HepG2 (cell line): Measurements from ENCODE around the gene CAMTA1. TPM values are rescaled to one million over a fixed set of nuclear protein-coding genes. Genes with fewer than 3 reads are reported as not detected.

ENCODE experiments used
- ATAC-seq: fragments of 200-7000 bp; cut with Tn5 transposase; 3 replicates; pipeline ENCODE4 v1.9.1; 2020; ENCODE audit warnings: mild to moderate bottlenecking, moderate library complexity
- BruUV-seq: library from RNA; stranded (reverse); fragments of 400-500 nt; replicated peaks from 2 replicates; lab custom pipeline; 2021; lab: Mats Ljungman, UMichigan
- CTCF ChIA-PET: fragments of 300-600 bp; formaldehyde crosslinking; extraction: SDS; loops from one replicate; lab custom pipeline; 2021; ENCODE audit warnings: low total read pairs, inconsistent platforms, low intra/inter-chr PET ratio; lab: Yijun Ruan, JAX
- POLR2A ChIA-PET: fragments of 350-600 bp; sonication (Branson Sonifier 250); formaldehyde crosslinking; loops from one replicate; lab custom pipeline; 2020; ENCODE audit warnings: antibody characterized with exemption, inconsistent platforms; lab: Yijun Ruan, JAX
- DNase-seq: peaks from one replicate; pipeline ENCODE4 v3.0.0-alpha.2; 2015; ENCODE audit warnings: low spot score
- FAIRE-seq: peaks from 3 replicates; lab custom pipeline; 2011; peaks lifted over from hg19 to GRCh38; lab: Jason Lieb, UNC
- H2AFZ ChIP-seq: one replicate; pipeline ENCODE4 v1.6.1; 2011; ENCODE audit warnings: low read length, inconsistent platforms
- H3K27ac ChIP-seq: fragments of 300-600 bp; 3 replicates; pipeline ENCODE4 v1.8.0; 2011; ENCODE audit warnings: mixed run types, mild to moderate bottlenecking, mixed read lengths, low read length, inconsistent platforms; ENCODE audit not compliant: insufficient read depth; ENCODE audit errors: extremely low read length
- H3K27me3 ChIP-seq, 2 experiments: fragments of 200-600 bp in 1 of 2; 2 replicates in 1 of 2; 3 replicates in 1 of 2; pipeline versions ENCODE4 v1.6.0 to v1.8.0; 2011; ENCODE audit warnings: low read length in 2 of 2, mild to moderate bottlenecking in 2 of 2, moderate library complexity in 2 of 2, inconsistent platforms in 1 of 2; ENCODE audit not compliant: insufficient read depth in 2 of 2, control insufficient read depth in 1 of 2
- H3K36me3 ChIP-seq, 2 experiments: fragments of 200-600 bp in 1 of 2; replicated peaks in 1 of 2; 2 replicates in 1 of 2; 3 replicates in 1 of 2; pipeline versions ENCODE4 v1.5.1 to v1.8.0; 2011; ENCODE audit warnings: low read length in 2 of 2, inconsistent platforms in 1 of 2; ENCODE audit not compliant: insufficient read depth in 2 of 2, control insufficient read depth in 1 of 2
- H3K4me1 ChIP-seq: 2 replicates; pipeline ENCODE4 v1.5.1; 2012; ENCODE audit warnings: low read length, inconsistent platforms; ENCODE audit not compliant: insufficient read depth
- H3K4me2 ChIP-seq: 2 replicates; pipeline ENCODE4 v1.6.0; 2011; ENCODE audit warnings: low read depth, low read length, inconsistent platforms
- H3K4me3 ChIP-seq, 3 experiments: fragments of 200-600 bp in 1 of 3; sonication (generic), shearing (Covaris generic) in 1 of 3; replicated peaks in 1 of 3; 2 replicates each; pipeline ENCODE4 v1.5.1; 2011 to 2016; ENCODE audit warnings: low read length in 3 of 3, inconsistent platforms in 2 of 3, low read depth in 2 of 3, mild to moderate bottlenecking in 2 of 3, control low read depth in 1 of 3, mixed read lengths in 1 of 3; ENCODE audit not compliant: insufficient read depth in 1 of 3
- H3K79me2 ChIP-seq: one replicate; pipeline ENCODE4 v1.6.1; 2011; ENCODE audit warnings: low read length, inconsistent platforms; ENCODE audit not compliant: insufficient read depth
- H3K9ac ChIP-seq: 2 replicates; pipeline ENCODE4 v1.6.0; 2011; ENCODE audit warnings: mild to moderate bottlenecking, low read depth, low read length, inconsistent platforms; ENCODE audit not compliant: insufficient read depth
- H3K9me3 ChIP-seq: 2 replicates; pipeline ENCODE4 v1.5.1; 2012; ENCODE audit warnings: mild to moderate bottlenecking, low read length
- H4K20me1 ChIP-seq: 2 replicates; pipeline ENCODE4 v1.6.0; 2011; ENCODE audit warnings: inconsistent platforms, mild to moderate bottlenecking, low read length, moderate library complexity; ENCODE audit not compliant: insufficient read depth
- ISX ChIP-seq: sonication (generic); formaldehyde crosslinking; conservative IDR thresholded peaks from 2 replicates; pipeline ENCODE4 v1.5.0; 2020; ENCODE audit warnings: missing genetic modification reagents
- KDM5B ChIP-seq: sonication (generic); formaldehyde crosslinking; IDR thresholded peaks from 2 replicates; pipeline ENCODE4 v1.4.0; 2020; ENCODE audit warnings: missing genetic modification reagents, mild to moderate bottlenecking, borderline replicate concordance
- TFDP1 ChIP-seq: IDR thresholded peaks from 2 replicates; pipeline ENCODE4 v1.6.1; 2016; ENCODE audit warnings: missing compliant biosample characterization, missing genetic modification reagents, borderline replicate concordance
- ZFP90 ChIP-seq: sonication (generic); formaldehyde crosslinking; IDR thresholded peaks from 2 replicates; pipeline ENCODE4 v1.8.0; 2022; ENCODE audit warnings: missing genetic modification reagents, mild to moderate bottlenecking, inconsistent platforms, borderline replicate concordance
- ZNF501 ChIP-seq: sonication (generic); formaldehyde crosslinking; IDR thresholded peaks from 2 replicates; pipeline ENCODE4 v1.5.1; 2020; ENCODE audit warnings: mild to moderate bottlenecking, moderate library complexity, missing genetic modification reagents
- ZNF747 ChIP-seq: sonication (generic); formaldehyde crosslinking; IDR thresholded peaks from 2 replicates; pipeline ENCODE4 v1.8.1; 2023; ENCODE audit warnings: missing genetic modification reagents, mild to moderate bottlenecking, borderline replicate concordance
- WGBS: methylation state at CpG from one replicate; pipeline ENCODE4 v1.1.6; 2017; ENCODE audit warnings: low lambda C conversion rate; 5-methylcytosine and 5-hydroxymethylcytosine counted together
- in situ Hi-C: cut with HindIII; loops from 2 replicates; pipeline ENCODE4 v1.10.0; 2017; ENCODE audit warnings: low pct_unique_long_range_greater_than_20kb; ENCODE audit not compliant: extremely low pct_ligation_motif_present
- intact Hi-C: fragments of 100-400 bp; cut with micrococcal nuclease; formaldehyde crosslinking; loops from one replicate; pipeline ENCODE4 v1.10.0; 2022; ENCODE audit not compliant: unreplicated experiment
- polyA plus RNA-seq, 8 experiments: library from polyadenylated mRNA; depleted of rRNA in 3 of 8; stranded (reverse) in 7 of 8; unstranded in 1 of 8; fragments of >200 nt; fragmentation: Illumina TruSeq in 4 of 8; extraction: Trizol in 4 of 8; gene quantifications; 2 replicates each; pipeline versions ENCODE4 v1.2.1 to v1.2.3, GENCODE V29; 2011 to 2016; ENCODE audit warnings: low read depth in 4 of 8, missing spikeins in 1 of 8, mixed read lengths in 1 of 8; ENCODE audit not compliant: insufficient read depth in 1 of 8
- total RNA-seq, 5 experiments: library from RNA; depleted of rRNA; stranded (reverse); fragments of >200 nt; fragmentation: Illumina TruSeq; extraction: Trizol; gene quantifications; 2 replicates each; pipeline ENCODE4 v1.2.3, GENCODE V29; 2016; ENCODE audit warnings: low read depth in 1 of 5

The CAMTA1 gene
- total and polyA plus RNA-seq, 2 of the 13 experiments (the other 11 are each of a cell fraction or from before 2014, with no cell fraction given): 25.0 to 36.4 TPM

- in situ Hi-C loops: loop anchor here (25.0 kb wide), 2 partner anchors 496 to 721 kb away; partner anchors contain the start of genes DNAJC11 and PLEKHG5
Observed at GRCh38 chr1:7208647-7209180, 423.5 kb downstream of the CAMTA1 start.

GRCh38 chr1:7209336-7209735 is 424.1 kb downstream of the CAMTA1 start:
- H4K20me1 ChIP-seq: no peaks in the 10 kb centered on the region
- H3K27me3 ChIP-seq: no peaks in the 10 kb centered on the region; a peak in 1 of 5 replicates
- H3K9ac ChIP-seq: no peak overlapping the region
- no peak for TF ChIP-seq TFDP1
- H3K4me3 ChIP-seq: no peak overlapping the region
- POLR2A ChIA-PET: no interaction called here
- WGBS: 0% methylated on average over 2 of the region's 3 CpGs
- no peaks in the 10 kb centered on the region for H3K9me3 ChIP-seq
- H3K27ac ChIP-seq: no peak overlapping the region
- no TSS peak for BruUV-seq
- ATAC-seq (no peak), DNase-seq (no peak), FAIRE-seq (no peak)
- no peak overlapping the region for H3K4me2 ChIP-seq
- intact Hi-C loops: no loop called here
- H3K79me2 ChIP-seq: no peaks in the 10 kb centered on the region
- no peaks in the 10 kb centered on the region for H3K4me1 ChIP-seq
- no peak overlapping the region for H2AFZ ChIP-seq
- H3K36me3 ChIP-seq: no peaks in the 10 kb centered on the region
- CTCF ChIA-PET: no interaction called here
- in situ Hi-C loops: loop anchor here (25.0 kb wide), 2 partner anchors 497 to 722 kb away; partner anchors contain the start of genes DNAJC11 and PLEKHG5

More at GRCh38 chr1:7208647-7209180, 423.5 kb downstream of the CAMTA1 start:
- Histone ChIP-seq H2AFZ (no peak overlapping the region), H3K79me2 (no peaks in the 10 kb centered on the region), H3K27me3 (no peaks in the 10 kb centered on the region; a peak in 1 of 5 replicates), H4K20me1 (no peaks in the 10 kb centered on the region), H3K4me1 (no peaks in the 10 kb centered on the region), H3K27ac (no peak overlapping the region), H3K9ac (no peak overlapping the region), H3K36me3 (no peaks in the 10 kb centered on the region), H3K4me2 (no peak overlapping the region), H3K4me3 (no peak overlapping the region), H3K9me3 (no peaks in the 10 kb centered on the region)
- FAIRE-seq (no peak), DNase-seq (no peak), ATAC-seq (no peak)
- WGBS: 25% methylated on average over 7 of the region's 7 CpGs
- intact Hi-C loops: loop anchor here (1.0 kb wide), 1 partner anchor 166 kb away; no protein-coding TSS in a partner anchor
- ChIA-PET POLR2A (no interaction called here), CTCF (interaction anchor here (1.4 kb wide), 1 partner anchor 166 kb away, joined by 5 read pairs; no protein-coding TSS in a partner anchor)
- no TSS peak for BruUV-seq
- TF ChIP-seq KDM5B (no peak), ZNF501 (CRISPR knock-in tag) (no peak), ISX (no peak), ZFP90 (CRISPR knock-in tag) (no peak), ZNF747 (CRISPR knock-in tag) (no peak)
